IPS DF 6.9 (cell line): ENCODE data around the gene AQP12B.
"Not testable (repeated sequence)": the region's sequence is repeated elsewhere in the genome, so short reads cannot be mapped to it uniquely, and the experiment has no call there.

Experiments used
- DNase-seq: peaks from one replicate; pipeline ENCODE4 v3.0.0-alpha.2; 2013; ENCODE audit warnings: low read depth, low spot score
- H3K27ac ChIP-seq: one replicate; pipeline ENCODE4 v1.5.1; 2013; ENCODE audit warnings: low read length, control low read depth
- H3K27me3 ChIP-seq: 2 replicates; pipeline ENCODE4 v1.6.1; 2013; ENCODE audit warnings: mild to moderate bottlenecking, low read length; ENCODE audit not compliant: control insufficient read depth, insufficient read depth
- H3K36me3 ChIP-seq: 2 replicates; pipeline ENCODE4 v1.6.1; 2013; ENCODE audit warnings: low read length; ENCODE audit not compliant: control insufficient read depth, insufficient read depth
- H3K4me1 ChIP-seq: 2 replicates; pipeline ENCODE4 v1.6.1; 2013; ENCODE audit warnings: low read length; ENCODE audit not compliant: control insufficient read depth, insufficient read depth
- H3K4me3 ChIP-seq: 2 replicates; pipeline ENCODE4 v1.5.1; 2013; ENCODE audit warnings: mild to moderate bottlenecking, low read length
- H3K9me3 ChIP-seq: 2 replicates; pipeline ENCODE4 v1.6.1; 2013; ENCODE audit warnings: low read length, inconsistent platforms; ENCODE audit not compliant: control insufficient read depth, insufficient read depth
- WGBS: extraction: QIAGEN DNeasy Blood & Tissue Kit; methylation state at CpG from one replicate; pipeline ENCODE4 v1.1.7; 2013; ENCODE audit warnings: mixed read lengths, missing lambda C conversion rate; ENCODE audit not compliant: insufficient read length, insufficient coverage; 5-methylcytosine and 5-hydroxymethylcytosine counted together

Gene AQP12B

GRCh38 chr2:240678043-240678442 is 4.6 kb downstream of the AQP12B start:
- H3K27me3 ChIP-seq, H3K27ac ChIP-seq, H3K4me1 ChIP-seq, H3K36me3 ChIP-seq, H3K4me3 ChIP-seq, DNase-seq, H3K9me3 ChIP-seq: not testable (repeated sequence)
- no CpG with 5 or more reads among the region's 14 CpGs for whole genome bisulfite sequencing

- H3K36me3 ChIP-seq, H3K4me1 ChIP-seq, H3K9me3 ChIP-seq, H3K27ac ChIP-seq, DNase-seq, H3K27me3 ChIP-seq, H3K4me3 ChIP-seq: not testable (repeated sequence)
- WGBS, result no CpG with 5 or more reads among the region's 24 CpGs
Observed at GRCh38 chr2:240675345-240675744, 7.3 kb downstream of the AQP12B start.

GRCh38 chr2:240674461-240675184 is 8.1 kb downstream of the AQP12B start:
- H3K4me3 ChIP-seq, H3K4me1 ChIP-seq, DNase-seq, H3K27me3 ChIP-seq, H3K36me3 ChIP-seq, H3K27ac ChIP-seq, H3K9me3 ChIP-seq: not testable (repeated sequence)
- WGBS, result no CpG with 5 or more reads among the region's 16 CpGs

- no peak overlapping the region for H3K27ac ChIP-seq
- H3K9me3 ChIP-seq, result no peaks in the 10 kb centered on the region
- no peak for DNase-seq
- 0 out of 2 replicates have a peak, but pooled peaks cover 2% of the 10 kb centered on the region for H3K27me3 ChIP-seq
- no peaks in the 10 kb centered on the region for H3K4me1 ChIP-seq
- no peaks in the 10 kb centered on the region; the same call in 1 of the 2 replicates for H3K36me3 ChIP-seq
- peak overlapping the region; percentile 12; the same call in 1 of the 2 replicates for H3K4me3 ChIP-seq
- no CpG with 5 or more reads among the region's 55 CpGs for WGBS
Observed at GRCh38 chr2:240672701-240673190, 9.9 kb downstream of the AQP12B start.

- Histone ChIP-seq H3K27ac (no peak overlapping the region), H3K27me3 (0 out of 2 replicates have a peak, but pooled peaks cover 2% of the 10 kb centered on the region), H3K36me3 (no peaks in the 10 kb centered on the region; the same call in 1 of the 2 replicates), H3K4me1 (no peaks in the 10 kb centered on the region), H3K9me3 (no peaks in the 10 kb centered on the region), H3K4me3 (peak overlapping the region; percentile 12; the same call in 1 of the 2 replicates)
- DNase-seq, result no peak
- WGBS, result no CpG with 5 or more reads among the region's 46 CpGs
Observed at GRCh38 chr2:240672076-240672700, 10.5 kb downstream of the AQP12B start.

- no CpG with 5 or more reads among the region's 4 CpGs for WGBS
- Histone ChIP-seq H3K36me3 (no peaks in the 10 kb centered on the region; the same call in 1 of the 2 replicates), H3K4me3 (no peak overlapping the region), H3K9me3 (no peaks in the 10 kb centered on the region), H3K27me3 (0 out of 2 replicates have a peak, but pooled peaks cover 2% of the 10 kb centered on the region), H3K4me1 (no peaks in the 10 kb centered on the region), H3K27ac (no peak overlapping the region)
- DNase-seq, result no peak
Observed at GRCh38 chr2:240670950-240671349, 11.7 kb downstream of the AQP12B start.

- no peaks in the 10 kb centered on the region; the same call in 1 of the 2 replicates for H3K36me3 ChIP-seq
Observed at GRCh38 chr2:240670402-240670801, 12.3 kb downstream of the AQP12B start.

DNA sequence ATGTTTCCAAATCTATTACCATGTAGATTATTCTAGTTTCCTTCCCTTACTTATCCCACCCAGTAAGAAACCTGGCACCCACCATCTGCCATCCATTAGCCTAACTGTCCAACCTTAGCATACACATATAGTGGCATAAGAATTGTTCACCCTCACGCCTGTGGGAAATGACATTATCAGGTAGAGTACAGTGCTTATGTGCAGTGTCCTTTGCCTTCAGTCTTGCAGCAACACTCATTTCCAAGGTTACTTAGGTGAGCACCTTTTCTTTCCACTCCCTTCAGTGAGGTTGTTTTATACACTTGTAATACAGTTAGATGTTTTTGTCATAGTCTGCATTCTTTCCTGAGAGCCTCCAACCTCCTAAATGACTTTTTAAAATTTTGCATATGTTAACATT is 18.1 kb downstream of the AQP12B start:
- Histone ChIP-seq H3K4me3 (no peak overlapping the region), H3K36me3 (no peaks in the 10 kb centered on the region), H3K27me3 (no peaks in the 10 kb centered on the region), H3K4me1 (no peaks in the 10 kb centered on the region), H3K27ac (no peak overlapping the region), H3K9me3 (no peaks in the 10 kb centered on the region; the same call in 1 of the 2 replicates)
- no peak for DNase-seq
- no CpG with 5 or more reads among the region's 1 CpG for WGBS

More at GRCh38 chr2:240670402-240670801, 12.3 kb downstream of the AQP12B start:
- WGBS, result 100% methylated on average over 1 of the region's 7 CpGs
- H3K4me1 ChIP-seq, result no peaks in the 10 kb centered on the region
- H3K4me3 ChIP-seq, result no peak overlapping the region
- no peak overlapping the region for H3K27ac ChIP-seq
- 0 out of 2 replicates have a peak, but pooled peaks cover 2% of the 10 kb centered on the region for H3K27me3 ChIP-seq
- no peaks in the 10 kb centered on the region for H3K9me3 ChIP-seq
- DNase-seq, result no peak

GRCh38 chr2:240663546-240664190 is 19.0 kb downstream of the AQP12B start:
- WGBS, result no CpG with 5 or more reads among the region's 6 CpGs
- Histone ChIP-seq H3K4me3 (no peak overlapping the region), H3K27ac (no peak overlapping the region), H3K36me3 (no peaks in the 10 kb centered on the region), H3K4me1 (no peaks in the 10 kb centered on the region), H3K9me3 (no peaks in the 10 kb centered on the region; the same call in 1 of the 2 replicates), H3K27me3 (no peaks in the 10 kb centered on the region)
- no peak for DNase-seq

DNA sequence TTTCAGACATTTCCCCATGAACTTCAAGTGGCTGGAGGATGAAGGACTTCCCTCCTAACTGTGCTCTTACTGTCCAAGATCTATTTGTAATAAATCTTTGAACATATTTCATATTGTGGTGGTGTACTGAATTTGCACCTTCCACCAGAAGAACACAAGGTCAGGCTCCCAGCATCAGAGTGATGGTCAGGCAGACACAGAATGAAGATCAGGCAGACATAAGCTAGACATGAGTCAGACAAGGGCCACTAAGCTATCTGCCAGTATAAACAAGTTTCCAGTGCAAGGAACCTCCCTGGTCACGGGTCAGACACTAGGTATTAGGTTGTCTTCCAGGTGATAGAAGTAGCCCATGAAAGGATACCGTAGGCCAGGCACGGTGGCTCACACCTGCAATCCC is 20.0 kb downstream of the AQP12B start:
- no peaks in the 10 kb centered on the region for H3K27me3 ChIP-seq
- no peak overlapping the region for H3K27ac ChIP-seq
- H3K36me3 ChIP-seq, result no peaks in the 10 kb centered on the region
- no peaks in the 10 kb centered on the region; the same call in 1 of the 2 replicates for H3K9me3 ChIP-seq
- H3K4me1 ChIP-seq, result no peaks in the 10 kb centered on the region
- no peak overlapping the region for H3K4me3 ChIP-seq
- no peak for DNase-seq
- no CpG with 5 or more reads among the region's 3 CpGs for WGBS
